HG02798 (cell line): ENCODE measurements around the gene NCOA7.

Experiments used
- ATAC-seq: cut with Tn5 transposase; IDR thresholded peaks from one replicate; pipeline ENCODE4 v1.9.1; 2021; ENCODE audit warnings: mild to moderate bottlenecking; ENCODE audit not compliant: unreplicated experiment, poor library complexity

Gene NCOA7

GRCh38 chr6:125859727-125860126, 69.0 kb downstream of the NCOA7 start:
- no peak for ATAC-seq

- no peak for ATAC-seq
Measured at GRCh38 chr6:125863023-125863422, 72.3 kb downstream of the NCOA7 start.

DNA sequence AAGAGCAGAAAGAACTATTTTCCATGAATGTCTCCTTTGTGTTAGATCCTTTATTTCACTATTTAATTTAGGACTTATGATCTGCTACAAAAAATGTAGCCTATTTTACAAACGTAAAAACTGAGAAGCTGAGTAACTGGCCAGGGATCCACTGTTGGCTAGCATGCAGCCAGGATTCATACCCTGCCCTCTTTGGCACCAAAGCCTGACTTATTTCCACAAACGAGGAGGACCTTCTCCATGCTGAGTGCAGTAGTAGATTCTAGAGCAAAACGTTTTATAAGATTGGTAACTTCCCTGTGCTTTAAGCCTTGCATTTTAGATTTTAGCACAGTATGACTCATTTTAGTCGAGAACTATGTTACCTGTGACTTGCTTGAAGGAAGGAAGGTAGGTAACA, 74.3 kb downstream of the NCOA7 start:
- no peak for ATAC-seq

DNA sequence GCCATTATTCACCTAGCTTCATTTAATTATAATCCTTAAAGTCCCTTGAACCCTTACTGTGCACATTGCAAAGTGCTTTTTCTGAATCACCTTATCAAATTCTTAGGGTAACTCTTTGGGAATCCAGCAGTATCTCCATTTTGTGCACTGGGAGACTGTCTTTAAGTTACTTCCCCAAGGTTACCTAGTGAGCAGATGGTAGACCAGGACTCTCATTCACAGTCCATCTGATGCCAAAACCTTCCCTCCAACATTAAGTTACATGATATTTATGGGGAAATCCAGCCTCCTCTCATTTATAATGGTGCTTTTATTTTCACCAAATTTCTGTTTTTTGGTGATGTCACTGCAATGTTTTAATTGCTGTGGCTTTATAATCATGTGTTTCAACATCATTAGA, 75.7 kb downstream of the NCOA7 start:
- no peak for ATAC-seq

- ATAC-seq = no peak
Measured at GRCh38 chr6:125867483-125867942, 76.8 kb downstream of the NCOA7 start.

GRCh38 chr6:125868252-125868651, 77.5 kb downstream of the NCOA7 start:
- no peak for ATAC-seq

- ATAC-seq = no peak
Measured at GRCh38 chr6:125868678-125869395, 78.1 kb downstream of the NCOA7 start.

DNA sequence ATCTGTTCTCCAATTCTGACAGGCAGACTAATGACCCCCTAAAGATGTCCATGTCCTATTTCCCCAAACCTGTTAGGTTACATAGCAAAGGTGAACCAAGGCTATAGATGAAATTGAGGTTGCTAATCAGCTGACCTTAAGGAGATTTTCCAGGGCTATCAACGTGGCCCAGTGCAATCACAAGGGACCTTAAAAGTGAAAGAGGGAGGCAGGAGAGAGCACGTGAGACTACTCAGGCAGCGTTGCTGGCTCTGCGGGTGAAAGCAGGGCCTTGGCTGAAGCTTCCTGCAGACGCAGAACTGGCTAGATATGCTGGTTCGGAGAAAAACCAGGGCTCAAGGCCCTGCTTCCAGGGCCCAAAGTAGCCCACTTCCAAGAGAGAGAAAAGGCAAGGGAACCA, 78.7 kb downstream of the NCOA7 start:
- ATAC-seq = no peak

- ATAC-seq = no peak
Measured at GRCh38 chr6:125871365-125871764, 80.6 kb downstream of the NCOA7 start.

DNA sequence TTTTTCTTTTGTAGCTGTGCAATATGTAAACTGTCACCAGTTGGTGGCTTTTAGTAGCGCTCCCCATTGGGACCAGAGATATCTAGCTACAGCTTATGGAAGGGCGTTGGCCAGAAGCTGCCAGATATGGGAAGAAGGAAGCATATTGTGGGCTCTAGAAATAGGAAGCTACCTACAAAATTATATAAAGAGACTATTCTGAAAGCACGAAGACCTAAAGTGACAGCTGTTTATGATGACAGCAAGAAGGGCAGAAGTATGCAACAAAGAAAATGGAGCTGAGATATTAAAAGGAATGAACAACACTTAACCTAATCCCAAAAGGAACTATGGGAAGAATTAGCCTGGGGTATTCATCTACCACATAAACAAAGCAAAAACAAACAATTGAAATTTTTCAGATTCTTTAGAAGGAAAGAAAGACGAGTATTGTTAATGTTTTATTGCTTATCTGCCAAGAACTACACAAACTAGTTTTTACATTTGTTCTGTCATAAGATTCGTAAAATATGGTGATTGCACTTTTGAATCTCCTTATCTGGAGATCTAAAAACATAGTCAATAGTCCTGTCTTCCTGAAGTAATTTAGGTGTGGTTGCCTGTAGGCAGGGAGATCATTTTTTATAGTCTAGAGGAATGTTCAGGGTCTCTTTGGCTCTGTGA, 81.6 kb downstream of the NCOA7 start:
- ATAC-seq = no peak

DNA sequence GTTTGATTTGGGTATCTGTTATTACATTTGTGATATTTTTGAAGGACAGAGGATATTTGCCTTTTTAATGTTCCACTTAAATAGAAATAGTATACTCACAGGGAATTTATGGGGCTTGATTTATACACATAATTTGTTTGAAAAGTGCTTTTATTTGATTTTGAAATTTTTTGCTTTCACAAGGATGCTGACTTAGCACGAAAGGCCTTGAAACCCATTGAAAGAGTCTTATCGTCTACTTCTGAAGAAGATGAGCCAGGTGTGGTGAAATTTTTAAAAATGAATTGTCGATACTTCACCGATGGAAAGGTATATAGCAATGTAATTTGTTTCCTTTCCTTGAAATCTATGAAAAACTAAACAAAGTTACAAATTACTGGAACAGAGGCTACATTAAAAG, 91.5 kb downstream of the NCOA7 start:
- no peak for ATAC-seq

GRCh38 chr6:125884634-125885371, 94.0 kb downstream of the NCOA7 start:
- ATAC-seq = no peak

GRCh38 chr6:125886021-125886420, 95.3 kb downstream of the NCOA7 start:
- ATAC-seq = no peak

GRCh38 chr6:125886914-125887313, 96.2 kb downstream of the NCOA7 start:
- no peak for ATAC-seq

- no peak for ATAC-seq
Measured at GRCh38 chr6:125887372-125887771, 96.6 kb downstream of the NCOA7 start.

DNA sequence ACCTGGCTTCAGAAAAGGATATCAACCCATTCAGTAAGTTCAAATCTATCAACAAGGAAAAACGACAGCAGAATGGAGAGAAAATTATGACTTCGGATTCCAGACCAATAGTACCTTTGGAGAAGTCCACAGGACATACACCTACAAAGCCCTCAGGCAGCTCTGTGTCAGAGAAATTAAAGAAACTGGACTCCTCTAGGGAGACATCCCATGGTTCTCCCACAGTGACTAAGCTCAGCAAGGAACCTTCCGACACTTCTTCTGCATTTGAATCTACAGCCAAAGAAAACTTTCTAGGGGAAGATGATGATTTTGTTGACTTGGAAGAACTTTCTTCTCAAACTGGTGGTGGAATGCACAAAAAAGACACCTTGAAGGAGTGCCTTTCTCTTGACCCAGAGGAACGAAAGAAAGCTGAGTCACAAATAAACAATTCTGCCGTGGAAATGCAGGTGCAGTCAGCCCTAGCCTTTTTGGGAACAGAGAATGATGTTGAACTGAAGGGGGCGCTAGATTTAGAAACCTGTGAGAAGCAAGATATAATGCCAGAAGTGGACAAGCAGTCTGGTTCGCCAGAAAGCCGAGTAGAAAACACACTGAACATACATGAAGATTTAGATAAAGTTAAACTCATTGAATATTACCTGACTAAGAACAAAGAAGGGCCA, 98.4 kb downstream of the NCOA7 start:
- ATAC-seq = no peak

DNA sequence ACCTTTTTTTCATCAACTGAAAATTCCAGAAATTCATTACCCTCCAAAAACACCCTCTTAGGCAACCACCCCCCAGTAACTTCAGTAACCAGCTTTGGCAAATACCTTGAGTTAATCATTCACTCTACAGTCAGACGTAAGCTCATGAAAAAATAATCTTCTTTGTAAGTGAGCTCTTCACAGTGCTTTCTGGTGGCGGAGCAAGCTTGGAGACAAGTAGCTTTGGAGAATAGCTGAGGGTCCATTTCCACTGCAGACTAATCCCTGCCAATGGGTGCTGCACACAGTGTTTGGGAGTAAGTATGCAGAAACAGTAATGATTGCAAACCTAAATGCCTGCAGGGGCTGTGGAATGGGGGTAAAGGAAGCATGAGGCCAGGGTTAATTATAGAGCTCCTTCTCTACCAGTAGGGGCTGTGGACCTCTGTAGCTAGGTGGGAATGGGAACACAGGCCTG, 109.0 kb downstream of the NCOA7 start:
- no peak for ATAC-seq

GRCh38 chr6:125904871-125905270, 114.1 kb downstream of the NCOA7 start:
- ATAC-seq = peak; percentile 86

GRCh38 chr6:125906158-125906998, 115.6 kb downstream of the NCOA7 start:
- ATAC-seq = peak; percentile 19

DNA sequence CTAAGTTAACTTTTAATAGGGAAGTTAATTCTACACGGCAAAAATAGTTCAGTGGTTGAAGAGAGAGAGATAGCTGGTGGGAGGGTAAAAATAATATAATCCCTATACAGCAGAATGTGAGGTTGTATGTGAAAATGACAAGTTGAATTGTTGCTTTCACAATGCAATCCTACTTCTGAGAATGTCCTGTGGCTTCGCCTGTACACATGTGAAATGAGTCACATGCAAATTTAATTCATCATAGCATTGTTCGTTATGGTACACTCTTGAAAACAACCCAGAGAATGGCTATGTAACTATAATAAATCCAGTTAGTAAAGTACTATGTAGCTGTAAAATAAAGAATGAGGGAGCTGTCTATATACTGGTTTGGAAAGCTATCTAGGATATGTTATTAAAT, 119.8 kb downstream of the NCOA7 start:
- ATAC-seq = peak; percentile 99
